Naive B cell (primary cell): ENCODE data around the gene FOXI1. TPM values are rescaled to one million over a fixed set of nuclear protein-coding genes. Genes with fewer than 3 reads are reported as not detected.

Source experiments
- ATAC-seq, 2 donors: fragments of 150-1000 bp; cut with Tn5 transposase; 2 replicates each; pipeline ENCODE4 v1.10.0; 2021; ENCODE audit warnings: low read depth in 2 of 2, mild to moderate bottlenecking in 2 of 2, moderate library complexity in 2 of 2
- DNase-seq: peaks from one replicate; pipeline ENCODE4 v3.0.0; 2022
- H3K27ac Mint-ChIP-seq, 6 donors: one replicate each; pipeline ENCODE4 v1.8.0; 2020 to 2022; ENCODE audit warnings: mild to moderate bottlenecking in 6 of 6, mixed read lengths in 6 of 6, moderate library complexity in 5 of 6, inconsistent platforms in 2 of 6
- H3K27me3 Mint-ChIP-seq, 3 donors: one replicate each; pipeline ENCODE4 v1.8.0; 2021 to 2022; ENCODE audit warnings: mixed read lengths in 3 of 3, mild to moderate bottlenecking in 1 of 3
- H3K36me3 Mint-ChIP-seq, 2 donors: one replicate each; pipeline ENCODE4 v1.8.0; 2020 to 2022; ENCODE audit warnings: mixed read lengths in 2 of 2, inconsistent platforms in 1 of 2, mild to moderate bottlenecking in 1 of 2
- H3K4me1 Mint-ChIP-seq, 3 donors: one replicate each; pipeline ENCODE4 v1.8.0; 2020 to 2022; ENCODE audit warnings: mixed read lengths in 3 of 3, inconsistent platforms in 1 of 3, mild to moderate bottlenecking in 1 of 3, moderate library complexity in 1 of 3
- H3K4me3 Mint-ChIP-seq, 8 donors: one replicate each; pipeline ENCODE4 v1.8.0; 2020 to 2022; ENCODE audit warnings: mild to moderate bottlenecking in 8 of 8, mixed read lengths in 8 of 8, moderate library complexity in 8 of 8, inconsistent platforms in 2 of 8
- H3K9me3 Mint-ChIP-seq, 7 donors: one replicate each; pipeline ENCODE4 v1.8.0; 2020 to 2022; ENCODE audit warnings: mixed read lengths in 7 of 7, mild to moderate bottlenecking in 5 of 7, inconsistent platforms in 2 of 7, moderate library complexity in 1 of 7
- polyA plus RNA-seq, 6 donors: library from polyadenylated mRNA; unstranded; fragments of 300-500 nt; fragmentation: Illumina TruSeq; gene quantifications; one replicate each; pipeline ENCODE4 v1.2.3, GENCODE V29; 2021; ENCODE audit warnings: low read depth in 6 of 6

FOXI1 gene
- polyA plus RNA-seq, 6 donors from 2014 or later = not detected

DNA sequence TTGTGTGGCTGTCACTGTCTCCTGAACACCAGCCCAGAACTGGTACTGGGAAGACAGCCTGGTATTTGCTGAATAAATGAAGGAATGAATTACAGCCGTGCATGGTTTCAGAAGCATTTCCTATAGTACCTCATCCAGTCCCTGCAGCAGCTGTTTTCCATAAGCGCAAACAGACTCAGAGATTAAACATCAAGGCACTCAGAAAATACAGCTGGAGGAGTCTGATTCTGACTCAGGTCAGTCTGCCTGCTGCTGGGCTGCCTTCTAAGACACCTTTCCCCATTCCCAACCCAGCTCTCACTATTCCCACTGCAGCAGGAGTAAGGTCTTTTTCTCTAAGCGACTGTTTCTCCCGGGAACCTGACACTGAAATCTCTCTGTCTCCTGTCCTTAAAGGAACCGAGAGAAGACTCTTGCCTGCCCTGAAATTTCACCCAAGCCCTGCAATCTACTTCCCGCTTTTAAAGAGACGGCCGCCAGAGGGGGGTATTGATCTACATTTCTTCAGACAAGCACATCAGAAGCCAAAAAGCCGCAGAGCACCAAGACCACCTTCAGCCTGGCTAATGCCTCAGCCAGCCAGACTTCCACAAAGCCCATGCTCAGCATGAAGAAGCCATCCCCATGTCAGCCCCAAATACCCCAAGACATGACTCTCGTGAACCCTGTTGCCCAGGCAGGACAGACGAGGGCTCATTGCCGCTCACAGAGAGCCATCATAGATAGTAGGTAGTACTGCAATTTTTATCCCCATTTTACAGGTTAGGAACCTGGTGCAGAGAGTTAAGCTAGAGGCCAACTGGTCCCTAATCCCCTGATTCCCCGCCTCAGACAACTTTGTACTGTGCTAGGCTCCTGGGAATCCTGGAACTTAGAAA lies 5.4 kb upstream of the FOXI1 start:
- peak; percentile 38 to 44 for ATAC-seq
- Mint-ChIP-seq H3K9me3 (peaks cover 0 to 12% (median 5%) of the 10 kb centered on the region in 7 donors), H3K4me3 (no peak overlapping the region), H3K4me1 (peaks cover 1 to 6% (median 3%) of the 10 kb centered on the region in 3 donors), H3K27me3 (peaks cover 2 to 39% (median 25%) of the 10 kb centered on the region in 3 donors), H3K27ac (peak overlapping the region in 1 of 6 donors; percentile 83), H3K36me3 (no peaks in the 10 kb centered on the region)
- peak; percentile 44 for DNase-seq

GRCh38 chr5:170103447-170103846 lies 2.2 kb upstream of the FOXI1 start:
- Mint-ChIP-seq H3K27ac (peak overlapping the region in 1 of 6 donors; percentile 18), H3K4me1 (peaks cover 3 to 6% (median 3%) of the 10 kb centered on the region in 3 donors)

GRCh38 chr5:170104299-170104698 lies 1.4 kb upstream of the FOXI1 start:
- Mint-ChIP-seq H3K27ac (no peak overlapping the region), H3K4me1 (peaks cover 3 to 6% (median 3%) of the 10 kb centered on the region in 3 donors), H3K36me3 (no peaks in the 10 kb centered on the region), H3K4me3 (no peak overlapping the region), H3K9me3 (peaks cover 0 to 4% (median under 1%) of the 10 kb centered on the region in 7 donors), H3K27me3 (peaks cover 4 to 42% (median 42%) of the 10 kb centered on the region in 3 donors)
- no peak for ATAC-seq
- DNase-seq = no peak

More at GRCh38 chr5:170103447-170103846, 2.2 kb upstream of the FOXI1 start:
- H3K27me3 Mint-ChIP-seq = peaks cover 4 to 42% (median 39%) of the 10 kb centered on the region in 3 donors
- ATAC-seq = no peak
- H3K36me3 Mint-ChIP-seq = no peaks in the 10 kb centered on the region
- no peak for DNase-seq
- H3K9me3 Mint-ChIP-seq = peaks cover 0 to 8% (median 4%) of the 10 kb centered on the region in 7 donors
- no peak overlapping the region for H3K4me3 Mint-ChIP-seq

DNA sequence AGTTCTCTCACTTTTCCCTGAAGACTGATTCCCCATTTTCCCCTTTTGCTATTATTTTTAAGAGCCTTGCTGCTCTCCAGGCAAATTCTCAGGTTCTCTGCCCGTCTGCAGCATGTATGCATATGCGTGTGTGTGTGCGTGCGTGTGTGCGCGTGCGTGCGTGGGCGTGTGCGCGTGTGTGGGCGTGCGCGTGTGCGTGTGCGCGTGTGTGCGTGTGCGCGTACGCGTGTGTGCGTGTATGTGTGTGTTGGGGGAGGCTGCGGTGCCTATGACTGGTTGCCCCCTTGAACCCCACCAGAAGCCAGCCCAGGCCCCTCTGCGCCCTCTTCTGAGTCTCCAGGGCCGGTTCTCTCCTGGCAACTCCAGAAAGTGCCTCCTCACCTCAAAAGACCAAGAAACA lies 987 bp upstream of the FOXI1 start:
- Mint-ChIP-seq H3K36me3 (no peaks in the 10 kb centered on the region), H3K4me1 (peaks cover 3 to 6% (median 3%) of the 10 kb centered on the region in 3 donors), H3K27me3 (peaks cover 4 to 42% (median 42%) of the 10 kb centered on the region in 3 donors)

DNA sequence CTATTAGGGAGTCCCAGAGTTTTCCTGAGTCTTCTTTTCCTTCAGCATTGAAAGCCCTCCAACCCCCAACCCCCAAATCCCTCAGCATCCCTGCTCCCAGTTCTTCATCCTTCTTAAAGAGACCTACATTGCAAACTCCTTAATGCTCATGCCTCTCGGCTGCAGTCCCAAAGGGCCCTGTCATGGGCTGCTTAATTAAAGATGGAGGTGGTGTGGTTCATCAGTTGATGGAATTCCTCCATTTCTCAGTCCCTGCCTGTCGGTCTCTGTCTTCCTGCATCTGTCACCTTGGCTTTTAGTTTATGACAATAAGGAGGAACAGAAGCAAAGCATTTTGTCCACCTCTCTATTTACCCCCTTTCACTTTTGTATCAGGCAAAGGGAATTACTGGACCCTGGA lies 2.0 kb downstream of the FOXI1 start:
- Mint-ChIP-seq H3K36me3 (no peaks in the 10 kb centered on the region), H3K4me3 (peak overlapping the region in 1 of 8 donors; percentile 37), H3K27me3 (peaks cover 8 to 42% (median 35%) of the 10 kb centered on the region in 3 donors), H3K4me1 (peaks cover 0 to 3% (median 0%) of the 10 kb centered on the region in 3 donors), H3K27ac (no peak overlapping the region), H3K9me3 (no peaks in the 10 kb centered on the region)
- DNase-seq = no peak
- no peak for ATAC-seq

More for the DNA sequence above, 987 bp upstream of the FOXI1 start:
- DNase-seq = no peak
- H3K4me3 Mint-ChIP-seq = no peak overlapping the region
- peaks cover 0 to 2% (median 0%) of the 10 kb centered on the region in 7 donors for H3K9me3 Mint-ChIP-seq
- ATAC-seq = no peak
- no peak overlapping the region for H3K27ac Mint-ChIP-seq

GRCh38 chr5:170108266-170108785 lies 2.6 kb downstream of the FOXI1 start:
- H3K4me1 Mint-ChIP-seq = peaks cover 0 to 3% (median 0%) of the 10 kb centered on the region in 3 donors
- DNase-seq = no peak

GRCh38 chr5:170109059-170110031 lies 3.6 kb downstream of the FOXI1 start:
- Mint-ChIP-seq H3K36me3 (no peaks in the 10 kb centered on the region), H3K27ac (no peak overlapping the region), H3K9me3 (no peaks in the 10 kb centered on the region), H3K4me1 (peaks cover 0 to 3% (median 0%) of the 10 kb centered on the region in 3 donors), H3K4me3 (no peak overlapping the region), H3K27me3 (peaks cover 8 to 34% (median 30%) of the 10 kb centered on the region in 3 donors)
- ATAC-seq (no peak), DNase-seq (no peak)

More at GRCh38 chr5:170108266-170108785, 2.6 kb downstream of the FOXI1 start:
- Mint-ChIP-seq H3K36me3 (no peaks in the 10 kb centered on the region), H3K27ac (peak overlapping the region in 1 of 6 donors; percentile 32), H3K27me3 (peaks cover 8 to 42% (median 35%) of the 10 kb centered on the region in 3 donors), H3K4me3 (peak overlapping the region in 1 of 8 donors; percentile 52), H3K9me3 (no peaks in the 10 kb centered on the region)
- ATAC-seq = no peak

DNA sequence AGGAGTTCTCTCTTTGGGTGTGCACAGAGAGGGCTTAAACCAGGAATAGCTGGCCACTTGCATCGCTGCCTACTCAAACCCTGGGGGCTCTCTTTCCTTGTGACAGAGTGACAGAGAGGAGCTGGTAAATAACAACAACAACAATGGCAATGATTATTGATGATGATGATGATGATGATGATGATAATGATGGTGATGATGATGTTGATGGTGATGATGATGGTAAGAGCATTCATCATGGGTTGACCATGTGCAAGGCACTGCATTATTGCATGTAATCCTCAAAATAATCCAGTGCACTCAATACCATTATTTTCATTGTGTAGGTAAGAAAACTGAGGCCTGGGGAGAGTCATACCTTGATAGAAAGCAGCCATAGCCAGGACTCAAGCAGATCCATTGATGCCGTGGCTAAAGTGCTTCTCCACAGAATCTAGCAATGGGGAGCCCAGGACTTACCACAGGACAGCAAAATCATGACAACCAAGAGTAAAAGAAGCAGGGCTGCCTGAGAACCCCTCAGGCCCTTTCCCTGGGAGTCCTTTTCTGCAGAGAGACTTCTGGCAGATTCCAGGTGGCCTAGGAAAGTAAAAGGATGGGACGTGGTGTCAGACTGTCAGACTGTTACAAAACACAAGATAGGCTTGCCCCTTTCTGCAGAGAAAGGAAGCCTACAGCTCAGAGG lies 4.8 kb downstream of the FOXI1 start:
- Mint-ChIP-seq H3K36me3 (no peaks in the 10 kb centered on the region), H3K9me3 (no peaks in the 10 kb centered on the region), H3K4me1 (no peaks in the 10 kb centered on the region), H3K27me3 (peaks cover 3 to 24% (median 18%) of the 10 kb centered on the region in 3 donors), H3K4me3 (no peak overlapping the region), H3K27ac (no peak overlapping the region)
- no peak for DNase-seq
- ATAC-seq = no peak

- Mint-ChIP-seq H3K27ac (no peak overlapping the region), H3K9me3 (no peaks in the 10 kb centered on the region), H3K27me3 (peaks cover 3 to 26% (median 11%) of the 10 kb centered on the region in 3 donors), H3K4me1 (no peaks in the 10 kb centered on the region), H3K36me3 (no peaks in the 10 kb centered on the region), H3K4me3 (peak overlapping the region in 1 of 8 donors; percentile 9)
- ATAC-seq = no peak
- DNase-seq = no peak
These were observed 5.5 kb downstream of the FOXI1 start for GRCh38 chr5:170111088-170111785.

- H3K27ac Mint-ChIP-seq = no peak overlapping the region
- no peaks in the 10 kb centered on the region for H3K4me1 Mint-ChIP-seq
- H3K9me3 Mint-ChIP-seq = no peaks in the 10 kb centered on the region
- H3K27me3 Mint-ChIP-seq = peaks cover 3 to 15% (median 5%) of the 10 kb centered on the region in 3 donors
- ATAC-seq (no peak), DNase-seq (no peak)
- no peaks in the 10 kb centered on the region for H3K36me3 Mint-ChIP-seq
- no peak overlapping the region for H3K4me3 Mint-ChIP-seq
These were observed 7.3 kb downstream of the FOXI1 start for GRCh38 chr5:170112876-170113521.

DNA sequence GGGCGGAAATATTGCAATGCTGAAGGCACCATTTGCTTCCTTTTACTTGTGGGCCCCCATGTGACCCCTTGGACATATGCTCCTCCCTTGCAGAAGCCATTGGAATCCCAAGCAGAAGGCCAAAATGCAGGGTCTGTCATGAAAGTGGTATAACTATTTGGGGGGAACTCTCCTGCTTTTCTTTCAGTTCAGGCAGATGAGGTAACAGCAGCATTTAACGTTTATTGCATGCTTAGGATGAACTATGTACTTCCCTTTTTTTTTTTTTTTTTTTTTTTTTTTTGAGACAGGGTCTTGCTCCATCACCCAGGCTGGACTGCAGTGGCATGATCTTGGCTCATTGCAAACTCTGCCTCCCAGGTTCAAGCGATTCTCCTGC lies 7.8 kb downstream of the FOXI1 start:
- Mint-ChIP-seq H3K9me3 (no peaks in the 10 kb centered on the region), H3K4me3 (no peak overlapping the region), H3K27ac (no peak overlapping the region), H3K4me1 (no peaks in the 10 kb centered on the region), H3K36me3 (no peaks in the 10 kb centered on the region), H3K27me3 (peaks cover 0 to 12% (median 9%) of the 10 kb centered on the region in 3 donors)
- DNase-seq = no peak
- ATAC-seq = no peak

GRCh38 chr5:170114271-170114670 lies 8.6 kb downstream of the FOXI1 start:
- Mint-ChIP-seq H3K4me1 (no peaks in the 10 kb centered on the region), H3K27me3 (peaks cover 0 to 16% (median 11%) of the 10 kb centered on the region in 3 donors), H3K9me3 (no peaks in the 10 kb centered on the region), H3K4me3 (no peak overlapping the region), H3K27ac (no peak overlapping the region), H3K36me3 (no peaks in the 10 kb centered on the region)
- DNase-seq (no peak), ATAC-seq (no peak)
